PFSK-1 (cell line): ENCODE measurements around the gene MANEA.

Experiments
- POLR2AphosphoS5 ChIP-seq: IDR thresholded peaks from 2 replicates; pipeline ENCODE4 v1.6.1; 2012; ENCODE audit warnings: low read depth, mild to moderate bottlenecking, control low read depth, low read length, moderate library complexity
- REST ChIP-seq, 2 experiments: IDR thresholded peaks; 2 replicates each; pipeline versions ENCODE4 v1.6.1 to v1.8.0; 2011 to 2012; ENCODE audit warnings: low read depth in 2 of 2, low read length in 2 of 2, control low read depth in 1 of 2, inconsistent platforms in 1 of 2, mild to moderate bottlenecking in 1 of 2, moderate library complexity in 1 of 2; ENCODE audit not compliant: insufficient read depth in 1 of 2
- SIN3A ChIP-seq: IDR thresholded peaks from 2 replicates; pipeline ENCODE4 v1.6.1; 2012; ENCODE audit warnings: mild to moderate bottlenecking, low read length, moderate library complexity, borderline replicate concordance; ENCODE audit not compliant: insufficient read depth
- TAF1 ChIP-seq: IDR thresholded peaks from 2 replicates; pipeline ENCODE4 v1.6.1; 2012; ENCODE audit warnings: low read length, control low read depth, borderline replicate concordance; ENCODE audit not compliant: insufficient read depth

DNA sequence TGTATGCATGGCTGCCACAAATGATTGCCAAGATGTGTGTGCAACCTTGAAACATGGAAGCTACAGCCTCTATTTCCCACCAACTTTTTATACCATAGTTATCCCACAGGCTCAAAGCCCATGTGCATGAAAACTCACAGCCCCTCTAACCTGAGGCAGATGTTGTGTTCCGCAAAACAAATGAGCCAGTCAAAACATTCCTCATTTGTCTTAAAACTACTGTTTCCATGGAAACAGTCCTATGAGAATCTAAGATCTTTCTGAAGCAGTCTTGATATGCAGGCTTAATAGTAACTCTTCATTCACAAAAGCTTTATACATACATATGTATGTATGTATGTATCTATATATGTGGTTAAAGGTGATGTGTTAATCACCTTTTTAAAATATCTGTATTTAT lies 31.2 kb upstream of the MANEA start:
- TF ChIP-seq POLR2AphosphoS5, result no peak
- no peak for TF ChIP-seq TAF1
- no peak for TF ChIP-seq REST (IDR thresholded peaks at IDR 0.05; ENCODE audit: insufficient read depth in 1 of 2, low read depth in 2 of 2, low read length in 2 of 2)
- TF ChIP-seq SIN3A, result no peak
